Parathyroid adenoma (tissue), 2 donors: ENCODE data around the gene BEND7.

ENCODE experiments used
- H2AFZ ChIP-seq: fragments of 300-600 bp; sonication (generic); one replicate; pipeline ENCODE4 v1.7.0; 2017; ENCODE audit warnings: antibody characterized with exemption, mild to moderate bottlenecking
- H3K27ac ChIP-seq: fragments of 300-600 bp; sonication (generic); one replicate; pipeline ENCODE4 v1.7.0; 2017
- H3K27me3 ChIP-seq: fragments of 300-600 bp; sonication (generic); one replicate; pipeline ENCODE4 v1.7.0; 2017; ENCODE audit warnings: low read length; ENCODE audit not compliant: control insufficient read depth, insufficient read depth
- H3K36me3 ChIP-seq: fragments of 300-600 bp; sonication (generic); one replicate; pipeline ENCODE4 v1.7.0; 2017; ENCODE audit warnings: low read length; ENCODE audit not compliant: control insufficient read depth, insufficient read depth
- H3K4me1 ChIP-seq: fragments of 300-600 bp; sonication (generic); one replicate; pipeline ENCODE4 v1.7.0; 2017; ENCODE audit warnings: control low read depth
- H3K4me2 ChIP-seq: fragments of 300-600 bp; sonication (generic); one replicate; pipeline ENCODE4 v1.7.0; 2017; ENCODE audit warnings: low read length
- H3K4me3 ChIP-seq: fragments of 300-600 bp; sonication (generic); one replicate; pipeline ENCODE4 v1.7.0; 2017; ENCODE audit warnings: low read depth, low read length
- H3K79me2 ChIP-seq: fragments of 300-600 bp; sonication (generic); one replicate; pipeline ENCODE4 v1.7.0; 2017; ENCODE audit warnings: control low read depth
- H3K9ac ChIP-seq: fragments of 300-600 bp; sonication (generic); one replicate; pipeline ENCODE4 v1.7.0; 2017; ENCODE audit warnings: mild to moderate bottlenecking
- H3K9me3 ChIP-seq: fragments of 300-600 bp; sonication (generic); one replicate; pipeline ENCODE4 v1.7.0; 2017; ENCODE audit warnings: low read length; ENCODE audit not compliant: control insufficient read depth
- CTCF ChIP-seq: fragments of 300-600 bp; sonication (generic); IDR thresholded peaks from one replicate; pipeline ENCODE4 v1.7.0; 2017; ENCODE audit warnings: antibody characterized with exemption, mild to moderate bottlenecking
- donor health status: primary hyperparathyroidism.

The BEND7 gene

GRCh38 chr10:13528875-13529713 lies at the start of gene BEND7:
Gene BEND7, minus strand, starts transcription at chr10:13529014. Its CDS starts 481 bp downstream, at chr10:13528533.
- Histone ChIP-seq H3K36me3 (no peaks in the 10 kb centered on the region), H3K4me2 (peak within 1 kb of the TSS; percentile 91), H3K9ac (peak within 1 kb of the TSS; percentile 54), H3K4me1 (peaks cover 6% of the 10 kb centered on the region), H2AFZ (peak within 1 kb of the TSS; percentile 100), H3K27me3 (no peaks in the 10 kb centered on the region), H3K9me3 (no peaks in the 10 kb centered on the region), H3K27ac (peak within 1 kb of the TSS; percentile 65), H3K79me2 (peaks cover 5% of the 10 kb centered on the region), H3K4me3 (peak within 1 kb of the TSS; percentile 71)
- no peak for TF ChIP-seq CTCF

GRCh38 chr10:13573960-13574359 lies 45.1 kb upstream of the BEND7 start:
- H3K36me3 ChIP-seq = no peaks in the 10 kb centered on the region
- no peak for TF ChIP-seq CTCF
- H3K27ac ChIP-seq = no peak overlapping the region
- H2AFZ ChIP-seq = no peak overlapping the region
- H3K79me2 ChIP-seq = no peaks in the 10 kb centered on the region
- H3K27me3 ChIP-seq = no peaks in the 10 kb centered on the region
- no peak overlapping the region for H3K9ac ChIP-seq
- H3K4me2 ChIP-seq = no peak overlapping the region
- no peaks in the 10 kb centered on the region for H3K9me3 ChIP-seq
- H3K4me1 ChIP-seq = no peaks in the 10 kb centered on the region
- no peak overlapping the region for H3K4me3 ChIP-seq

GRCh38 chr10:13571541-13571940 lies 42.7 kb upstream of the BEND7 start:
- H3K27me3 ChIP-seq = no peaks in the 10 kb centered on the region
- no peak overlapping the region for H3K27ac ChIP-seq
- no peaks in the 10 kb centered on the region for H3K9me3 ChIP-seq
- TF ChIP-seq CTCF = no peak
- H2AFZ ChIP-seq = no peak overlapping the region
- no peak overlapping the region for H3K9ac ChIP-seq
- no peaks in the 10 kb centered on the region for H3K79me2 ChIP-seq
- H3K4me2 ChIP-seq = no peak overlapping the region
- H3K36me3 ChIP-seq = no peaks in the 10 kb centered on the region
- no peaks in the 10 kb centered on the region for H3K4me1 ChIP-seq
- H3K4me3 ChIP-seq = no peak overlapping the region

- H3K4me3 ChIP-seq = no peak overlapping the region
- H2AFZ ChIP-seq = no peak overlapping the region
- no peak overlapping the region for H3K27ac ChIP-seq
- no peak overlapping the region for H3K9ac ChIP-seq
- no peak for TF ChIP-seq CTCF
- H3K79me2 ChIP-seq = no peaks in the 10 kb centered on the region
- H3K27me3 ChIP-seq = no peaks in the 10 kb centered on the region
- H3K4me2 ChIP-seq = no peak overlapping the region
- no peaks in the 10 kb centered on the region for H3K4me1 ChIP-seq
- no peaks in the 10 kb centered on the region for H3K36me3 ChIP-seq
- no peaks in the 10 kb centered on the region for H3K9me3 ChIP-seq
Measured at GRCh38 chr10:13567030-13567429, 38.2 kb upstream of the BEND7 start.

- no peak for TF ChIP-seq CTCF
- no peak overlapping the region for H3K4me2 ChIP-seq
- H3K9me3 ChIP-seq = no peaks in the 10 kb centered on the region
- H2AFZ ChIP-seq = no peak overlapping the region
- no peaks in the 10 kb centered on the region for H3K79me2 ChIP-seq
- no peak overlapping the region for H3K27ac ChIP-seq
- H3K4me3 ChIP-seq = no peak overlapping the region
- no peaks in the 10 kb centered on the region for H3K4me1 ChIP-seq
- no peaks in the 10 kb centered on the region for H3K27me3 ChIP-seq
- H3K9ac ChIP-seq = no peak overlapping the region
- no peaks in the 10 kb centered on the region for H3K36me3 ChIP-seq
Measured at GRCh38 chr10:13564576-13564975, 35.8 kb upstream of the BEND7 start.
